A673 (cell line): ENCODE results near the gene TLE2.

Source experiments
- EZH2 ChIP-seq: fragments of 200-600 bp; sonication (generic); IDR thresholded peaks from 2 replicates; pipeline ENCODE4 v1.6.1; 2017; ENCODE audit warnings: borderline replicate concordance, low read depth, mild to moderate bottlenecking, mixed read lengths, antibody characterized with exemption, low read length; ENCODE audit not compliant: poor library complexity, severe bottlenecking
- TF ChIP-seq, protein P1 (sequence below): fragments of 300-800, 200-600 bp; sonication (generic); conservative IDR thresholded peaks from 2 replicates; pipeline ENCODE4 v1.5.1; 2017; ENCODE audit warnings: low read depth, mild to moderate bottlenecking, antibody characterized with exemption, low read length, moderate library complexity, mixed read lengths

- TF ChIP-seq, protein P1, sequence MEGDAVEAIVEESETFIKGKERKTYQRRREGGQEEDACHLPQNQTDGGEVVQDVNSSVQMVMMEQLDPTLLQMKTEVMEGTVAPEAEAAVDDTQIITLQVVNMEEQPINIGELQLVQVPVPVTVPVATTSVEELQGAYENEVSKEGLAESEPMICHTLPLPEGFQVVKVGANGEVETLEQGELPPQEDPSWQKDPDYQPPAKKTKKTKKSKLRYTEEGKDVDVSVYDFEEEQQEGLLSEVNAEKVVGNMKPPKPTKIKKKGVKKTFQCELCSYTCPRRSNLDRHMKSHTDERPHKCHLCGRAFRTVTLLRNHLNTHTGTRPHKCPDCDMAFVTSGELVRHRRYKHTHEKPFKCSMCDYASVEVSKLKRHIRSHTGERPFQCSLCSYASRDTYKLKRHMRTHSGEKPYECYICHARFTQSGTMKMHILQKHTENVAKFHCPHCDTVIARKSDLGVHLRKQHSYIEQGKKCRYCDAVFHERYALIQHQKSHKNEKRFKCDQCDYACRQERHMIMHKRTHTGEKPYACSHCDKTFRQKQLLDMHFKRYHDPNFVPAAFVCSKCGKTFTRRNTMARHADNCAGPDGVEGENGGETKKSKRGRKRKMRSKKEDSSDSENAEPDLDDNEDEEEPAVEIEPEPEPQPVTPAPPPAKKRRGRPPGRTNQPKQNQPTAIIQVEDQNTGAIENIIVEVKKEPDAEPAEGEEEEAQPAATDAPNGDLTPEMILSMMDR: no peak
- TF ChIP-seq EZH2: no peak
These were observed 13.7 kb upstream of the TLE2 start for GRCh38 chr19:3042621-3043267.
